T-helper 2 cell (primary cell): ENCODE data around the gene SLC35A5.

Experiments
- DNase-seq, 5 experiments: peaks; one replicate each; pipeline versions ENCODE4 v3.0.0 to v3.0.0-alpha.2; 2012 to 2022

The SLC35A5 gene

DNA sequence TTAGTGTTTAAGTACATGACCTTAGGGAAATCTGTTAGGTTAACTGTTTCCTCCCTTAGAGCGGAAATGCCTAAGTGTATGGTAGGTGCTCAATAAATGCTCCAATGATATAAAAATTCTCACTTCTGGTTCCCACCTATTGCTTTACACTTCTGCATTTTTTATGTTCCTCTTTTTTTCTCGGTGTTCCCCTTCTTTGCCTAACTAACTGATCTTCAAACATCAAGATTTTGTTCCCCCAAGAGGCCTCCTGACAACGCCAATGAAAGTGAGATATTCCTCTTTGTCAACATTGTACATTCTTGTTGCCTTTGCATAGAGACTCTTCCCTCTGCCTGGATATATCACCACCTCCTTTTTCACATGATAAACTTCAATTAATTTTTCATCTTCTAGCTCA is 17.4 kb downstream of the SLC35A5 start:
- no peak for DNase-seq

GRCh38 chr3:112579697-112580096 is 17.9 kb downstream of the SLC35A5 start:
- DNase-seq = no peak

DNA sequence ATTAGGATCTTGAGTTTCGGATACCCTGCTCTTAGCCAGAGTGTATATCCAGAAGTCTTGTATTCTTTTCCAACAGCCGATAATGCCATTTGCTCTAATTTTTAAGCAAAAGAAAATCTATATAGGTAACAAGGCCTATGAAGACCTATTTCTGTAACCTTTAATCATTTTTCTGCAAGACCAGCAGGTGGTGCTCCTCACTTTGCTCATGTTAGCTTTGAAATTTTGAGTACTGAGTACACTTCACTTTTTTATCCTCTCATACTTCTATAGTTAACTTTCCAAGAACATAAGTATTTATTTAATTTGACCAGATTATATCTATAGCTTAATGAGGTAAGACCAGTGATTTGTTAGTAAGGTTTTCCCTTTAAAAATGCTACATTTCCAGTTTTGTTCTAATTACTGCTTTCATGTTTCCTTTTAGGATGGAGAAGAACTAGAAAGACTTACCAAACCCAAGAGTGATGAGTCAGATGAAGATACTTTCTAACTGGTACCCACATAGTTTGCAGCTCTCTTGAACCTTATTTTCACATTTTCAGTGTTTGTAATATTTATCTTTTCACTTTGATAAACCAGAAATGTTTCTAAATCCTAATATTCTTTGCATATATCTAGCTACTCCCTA is 20.5 kb downstream of the SLC35A5 start:
- peak in 1 of 5 experiments; percentile 76 for DNase-seq

DNA sequence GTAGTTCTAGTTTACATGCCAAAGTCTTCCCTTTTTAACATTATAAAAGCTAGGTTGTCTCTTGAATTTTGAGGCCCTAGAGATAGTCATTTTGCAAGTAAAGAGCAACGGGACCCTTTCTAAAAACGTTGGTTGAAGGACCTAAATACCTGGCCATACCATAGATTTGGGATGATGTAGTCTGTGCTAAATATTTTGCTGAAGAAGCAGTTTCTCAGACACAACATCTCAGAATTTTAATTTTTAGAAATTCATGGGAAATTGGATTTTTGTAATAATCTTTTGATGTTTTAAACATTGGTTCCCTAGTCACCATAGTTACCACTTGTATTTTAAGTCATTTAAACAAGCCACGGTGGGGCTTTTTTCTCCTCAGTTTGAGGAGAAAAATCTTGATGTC is 21.3 kb downstream of the SLC35A5 start:
- DNase-seq = no peak

GRCh38 chr3:112585782-112586181 is 23.9 kb downstream of the SLC35A5 start:
- no peak for DNase-seq

DNA sequence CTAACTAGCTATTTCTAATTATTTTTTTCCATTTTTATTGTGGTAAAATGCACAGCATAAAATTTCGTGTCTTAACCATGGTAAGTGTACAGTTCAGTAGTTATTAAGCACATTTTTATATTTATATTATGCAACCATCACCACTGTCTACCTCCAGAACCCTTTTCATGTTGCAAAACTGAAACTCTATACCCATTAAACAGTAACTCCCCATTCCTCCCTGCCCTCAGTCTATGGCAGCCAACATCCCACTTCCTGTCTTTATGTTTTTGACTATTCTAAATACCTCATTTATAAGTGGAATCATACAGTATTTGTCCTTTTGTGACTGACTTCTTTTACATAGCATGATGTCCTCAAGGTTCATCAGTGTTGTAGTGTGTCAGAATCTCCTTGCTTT is 25.5 kb downstream of the SLC35A5 start:
- DNase-seq = no peak

DNA sequence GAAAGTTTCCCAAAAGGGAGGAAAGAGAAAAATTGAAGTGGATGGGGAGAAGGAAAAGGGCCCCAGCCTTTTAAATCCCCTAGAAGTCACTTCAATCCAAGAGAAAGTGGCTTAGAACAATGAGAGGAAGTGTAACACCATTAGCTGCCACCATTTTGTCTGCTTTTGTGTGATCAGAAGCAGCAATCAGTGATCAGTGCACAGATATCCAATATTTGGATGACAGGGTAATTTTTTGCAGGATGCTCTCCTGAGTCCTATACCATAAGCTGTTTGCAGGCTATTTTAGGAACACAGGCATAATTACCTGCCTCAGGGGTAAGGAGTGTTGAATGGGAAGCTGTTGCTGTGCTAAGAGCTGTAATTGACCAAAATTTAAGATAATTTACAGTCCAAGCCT is 31.4 kb downstream of the SLC35A5 start:
- no peak for DNase-seq

DNA sequence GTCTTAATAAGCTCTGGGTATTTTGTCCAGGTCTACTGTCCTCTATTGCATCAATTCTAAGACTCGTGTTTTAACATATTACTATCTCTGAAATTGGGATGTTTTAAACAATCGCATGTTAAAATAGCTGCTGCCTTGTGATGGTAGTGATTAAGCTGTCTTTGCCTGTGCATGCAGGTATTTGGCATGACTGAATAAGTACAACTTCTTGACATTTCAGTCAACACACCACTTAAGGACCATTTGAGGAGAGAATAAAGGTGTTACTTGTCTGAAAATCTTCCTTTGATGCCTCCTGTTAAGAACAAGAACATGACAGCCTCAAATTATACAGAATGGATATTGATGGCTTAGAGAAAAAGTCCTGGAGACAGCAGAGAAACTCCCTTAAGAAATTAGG is 33.0 kb downstream of the SLC35A5 start:
- no peak for DNase-seq

GRCh38 chr3:112597945-112598344 is 36.1 kb downstream of the SLC35A5 start:
- no peak for DNase-seq

- DNase-seq = no peak
Observed at GRCh38 chr3:112598731-112599130, 36.9 kb downstream of the SLC35A5 start.

DNA sequence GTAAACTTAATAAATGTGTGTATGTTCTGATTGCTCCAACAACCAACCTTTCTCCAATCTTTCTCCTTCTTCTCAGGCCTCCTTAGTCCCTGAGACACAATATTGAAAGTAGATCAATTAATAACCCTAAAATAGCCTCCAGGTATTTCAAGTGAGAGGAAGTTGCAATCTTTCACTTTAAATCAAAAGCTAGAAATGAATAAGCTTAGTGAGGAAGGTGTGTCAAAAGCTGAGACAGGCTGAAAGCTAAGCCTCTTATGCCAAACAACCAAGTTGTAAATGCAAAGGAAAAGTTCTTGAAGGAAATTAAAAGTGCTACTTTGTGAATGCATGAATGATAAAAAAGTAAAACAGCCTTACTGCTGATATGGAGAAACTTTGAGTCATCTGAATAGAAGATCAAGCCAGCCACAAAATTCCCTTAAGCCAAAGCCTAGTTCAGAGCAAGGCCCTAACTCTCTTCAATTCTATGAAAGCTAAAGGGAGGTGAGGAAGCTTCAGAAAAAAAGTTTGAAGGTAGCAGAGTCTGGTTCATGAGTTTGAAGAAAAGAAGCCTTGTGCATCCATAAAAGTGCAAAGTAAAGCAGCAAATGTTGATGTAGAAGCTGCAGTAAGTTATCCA is 40.5 kb downstream of the SLC35A5 start:
- peak in 1 of 5 experiments; percentile 46 for DNase-seq

DNA sequence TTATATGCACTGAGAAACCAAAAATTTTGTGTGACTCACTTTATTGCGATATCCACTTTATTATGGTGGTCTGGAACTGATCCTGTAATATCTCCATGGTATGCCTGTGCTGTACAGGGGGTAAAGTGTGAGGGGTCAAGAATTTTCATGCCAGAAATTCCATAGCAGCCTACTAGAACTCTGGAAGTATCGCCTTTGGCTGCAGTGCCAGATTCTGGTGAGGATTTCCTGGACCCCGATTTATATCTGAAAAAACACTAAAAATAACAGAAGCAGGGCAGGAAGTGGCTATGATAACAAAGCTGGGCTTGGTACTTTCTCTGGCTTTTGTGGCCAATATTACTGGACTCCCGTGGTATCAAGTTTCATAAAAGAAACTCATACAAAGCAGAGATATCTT is 42.7 kb downstream of the SLC35A5 start:
- DNase-seq = peak in 1 of 5 experiments; percentile 27

- peak in 1 of 5 experiments; percentile 24 for DNase-seq
Observed at GRCh38 chr3:112605285-112605684, 43.4 kb downstream of the SLC35A5 start.

DNA sequence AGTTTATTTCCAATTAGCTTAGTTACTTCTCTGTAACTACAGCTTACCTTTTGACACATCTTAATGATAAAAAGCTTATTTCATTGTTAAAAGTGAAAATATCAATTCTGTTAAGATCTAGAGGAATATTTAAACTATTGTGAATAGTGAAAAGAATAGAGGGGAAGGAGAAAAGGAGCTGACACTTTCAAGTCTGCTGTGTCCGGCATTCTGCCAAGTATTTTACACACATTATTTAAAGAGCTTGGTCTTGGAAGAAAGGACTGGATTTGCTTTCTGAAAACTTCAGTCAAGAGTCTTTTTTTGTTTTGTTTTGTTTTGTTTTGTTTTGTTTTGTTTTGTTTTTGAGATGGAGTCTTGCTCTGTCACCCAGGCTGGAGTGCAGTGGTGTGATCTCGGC is 44.3 kb downstream of the SLC35A5 start:
- DNase-seq = no peak

DNA sequence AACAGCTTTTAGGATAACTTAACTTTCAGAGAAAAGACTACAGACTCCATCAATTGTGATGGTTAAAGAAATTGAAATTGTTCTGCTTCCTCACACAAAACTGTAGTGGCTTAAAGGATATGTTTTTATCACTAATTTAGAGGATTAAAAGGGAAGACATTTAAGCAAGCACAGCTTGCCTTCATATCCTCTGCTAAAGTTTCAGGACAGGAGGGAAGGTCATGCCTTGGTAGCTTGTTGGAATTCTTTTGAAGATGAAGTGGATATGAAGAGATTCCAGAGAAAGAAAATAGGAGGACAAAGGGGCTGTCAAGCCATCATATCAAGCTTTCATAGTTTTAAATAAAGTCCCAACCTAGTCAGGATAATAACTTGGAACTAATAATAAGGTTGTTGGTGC is 46.0 kb downstream of the SLC35A5 start:
- DNase-seq = no peak

DNA sequence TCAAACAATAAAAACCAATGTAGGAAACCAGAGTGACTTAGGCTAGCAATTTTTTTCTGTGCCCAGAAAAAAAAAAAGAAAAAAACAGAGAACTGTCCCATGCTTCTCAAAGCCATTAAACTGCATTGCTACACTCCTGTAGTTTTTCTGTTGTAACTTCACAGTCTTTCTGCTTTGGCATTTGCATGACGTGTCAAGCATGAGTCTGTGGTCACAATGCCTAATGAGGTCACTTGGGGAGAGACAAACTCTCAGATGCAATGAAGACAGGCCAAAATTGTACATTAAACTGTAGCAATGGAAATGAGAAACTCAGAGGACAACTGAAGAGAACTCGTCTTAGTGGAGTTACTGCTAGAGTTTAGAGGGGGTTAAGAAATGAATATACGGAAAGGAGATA is 48.3 kb downstream of the SLC35A5 start:
- DNase-seq = no peak

GRCh38 chr3:112611752-112612515 is 50.1 kb downstream of the SLC35A5 start:
- DNase-seq = no peak

- DNase-seq = no peak
Observed at GRCh38 chr3:112615989-112616731, 54.3 kb downstream of the SLC35A5 start.

DNA sequence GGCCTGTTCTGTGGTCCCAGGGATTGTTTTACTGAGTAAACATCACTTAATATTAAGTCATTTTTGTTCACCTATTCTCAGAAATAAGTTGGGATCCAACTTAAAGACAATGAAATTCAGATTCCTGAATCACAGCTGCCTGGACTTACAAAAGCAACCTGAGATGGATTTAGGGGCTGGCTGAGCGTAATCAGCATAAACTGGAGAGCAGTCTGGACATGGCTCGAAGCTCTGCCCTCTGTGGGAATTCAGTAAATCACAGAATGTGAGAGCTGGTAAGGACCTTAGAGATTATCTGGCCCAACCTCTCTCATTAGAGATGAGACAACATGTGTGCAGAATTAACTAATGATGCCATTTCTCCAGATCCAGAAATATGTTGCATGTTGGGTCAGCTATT is 55.4 kb downstream of the SLC35A5 start:
- no peak for DNase-seq

- DNase-seq = no peak
Observed at GRCh38 chr3:112619295-112619694, 57.5 kb downstream of the SLC35A5 start.

GRCh38 chr3:112623213-112623612 is 61.4 kb downstream of the SLC35A5 start:
- no peak for DNase-seq

DNA sequence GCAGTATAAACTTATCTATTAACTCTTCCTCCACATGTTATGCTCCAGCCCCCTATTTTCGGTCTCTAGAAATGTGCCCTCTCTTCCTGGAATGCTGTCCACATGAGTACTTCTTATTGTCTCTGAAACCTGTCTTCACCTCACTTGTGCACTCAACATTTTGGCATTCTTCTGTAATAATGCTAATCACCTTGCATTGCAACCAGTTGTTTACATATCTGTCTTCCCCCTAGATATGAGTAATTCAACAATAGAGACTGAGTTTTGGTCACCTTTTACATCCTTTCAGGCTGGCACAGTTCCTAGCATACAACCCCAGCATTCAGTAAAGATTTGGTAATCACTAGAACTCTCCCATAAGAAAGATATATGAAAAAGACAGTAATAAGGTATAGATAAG is 61.9 kb downstream of the SLC35A5 start:
- DNase-seq = no peak

DNA sequence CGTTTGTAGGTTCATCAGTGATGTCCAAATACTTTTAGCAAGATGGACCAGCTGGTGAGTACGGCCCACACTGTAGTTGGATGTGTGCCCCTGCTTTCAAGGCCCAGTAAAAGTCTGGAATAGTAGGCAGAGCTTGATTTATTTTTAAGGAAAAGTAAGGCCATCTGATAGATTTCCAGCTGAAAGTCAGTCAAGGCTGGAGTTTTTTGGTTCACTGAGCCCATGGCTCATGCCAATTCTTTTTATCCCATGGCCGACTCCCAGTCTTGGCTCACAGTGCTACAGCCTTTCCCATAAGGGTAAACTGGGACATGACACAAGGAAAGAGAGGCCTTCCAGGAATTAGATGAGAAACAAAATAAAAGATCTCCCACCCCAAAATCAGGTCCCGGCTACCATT is 65.6 kb downstream of the SLC35A5 start:
- DNase-seq = no peak
